NCI-H2081 (cell line): ENCODE data around the gene AGBL2.
"Not testable (repeated sequence)": the region's sequence is repeated elsewhere in the genome, so short reads cannot be mapped to it uniquely, and the experiment has no call there.

Experiments
- DNase-seq, 2 experiments: peaks; one replicate each; lab custom pipeline; 2025; lab: John Stamatoyannopoulos, UW

Gene AGBL2

GRCh38 chr11:47688991-47689390, 26.2 kb downstream of the AGBL2 start:
- DNase-seq = no peak

- no peak for DNase-seq
Measured at GRCh38 chr11:47688111-47688510, 27.1 kb downstream of the AGBL2 start.

- not testable (repeated sequence) for DNase-seq
Measured at GRCh38 chr11:47686704-47687103, 28.5 kb downstream of the AGBL2 start.

GRCh38 chr11:47686151-47686550, 29.0 kb downstream of the AGBL2 start:
- DNase-seq = no peak

- no peak for DNase-seq
Measured at GRCh38 chr11:47675851-47676250, 39.3 kb downstream of the AGBL2 start.

GRCh38 chr11:47672283-47672730, 42.9 kb downstream of the AGBL2 start:
- DNase-seq = no peak

GRCh38 chr11:47669856-47670255, 45.3 kb downstream of the AGBL2 start:
- DNase-seq = no peak

- no peak for DNase-seq
Measured at GRCh38 chr11:47668665-47669064, 46.5 kb downstream of the AGBL2 start.

GRCh38 chr11:47667555-47667954, 47.6 kb downstream of the AGBL2 start:
- DNase-seq = no peak

- DNase-seq = no peak
Measured at GRCh38 chr11:47667135-47667534, 48.0 kb downstream of the AGBL2 start.

GRCh38 chr11:47664936-47665335, 50.2 kb downstream of the AGBL2 start:
- DNase-seq = not testable (repeated sequence)

GRCh38 chr11:47661245-47661644, 53.9 kb downstream of the AGBL2 start:
- no peak for DNase-seq

GRCh38 chr11:47659276-47659675, 55.9 kb downstream of the AGBL2 start:
- DNase-seq = no peak

GRCh38 chr11:47656260-47656885, 58.8 kb downstream of the AGBL2 start:
- DNase-seq = no peak

GRCh38 chr11:47651818-47652469, 63.2 kb downstream of the AGBL2 start:
- DNase-seq = no peak

- no peak for DNase-seq
Measured at GRCh38 chr11:47649276-47649675, 65.9 kb downstream of the AGBL2 start.

- no peak for DNase-seq
Measured at GRCh38 chr11:47646019-47646418, 69.2 kb downstream of the AGBL2 start.

- DNase-seq = no peak
Measured at GRCh38 chr11:47645500-47645899, 69.7 kb downstream of the AGBL2 start.

- peak; percentile 97 to 99 for DNase-seq
Measured at GRCh38 chr11:47642099-47642855, 72.9 kb downstream of the AGBL2 start, which contains the start of gene MTCH2. TSS of gene MTCH2 (minus strand) at chr11:47642559. CDS start at chr11:47642465, 94 bp downstream.

- DNase-seq = peak; percentile 4 to 35
Measured at GRCh38 chr11:47641600-47642098, 73.5 kb downstream of the AGBL2 start.

GRCh38 chr11:47640506-47640905, 74.7 kb downstream of the AGBL2 start:
- not testable (repeated sequence) for DNase-seq

GRCh38 chr11:47636331-47636730, 78.8 kb downstream of the AGBL2 start:
- not testable (repeated sequence) for DNase-seq

- no peak for DNase-seq
Measured at GRCh38 chr11:47631473-47631872, 83.7 kb downstream of the AGBL2 start.
